Left lobe of liver (tissue), 2 donors: ENCODE results near the gene FLT3LG. TPM values are rescaled to one million over a fixed set of nuclear protein-coding genes. Genes with fewer than 3 reads are reported as not detected.

Source experiments
- ATAC-seq: fragments of 200-7000 bp; cut with Tn5 transposase; one replicate; pipeline ENCODE4 v1.9.1; 2020; ENCODE audit warnings: mild to moderate bottlenecking, moderate library complexity
- DNase-seq: peaks from one replicate; pipeline ENCODE4 v3.0.0-alpha.2; 2020; ENCODE audit warnings: low spot score
- total RNA-seq: library from RNA; stranded (reverse); gene quantifications from one replicate; pipeline ENCODE4 v1.2.1, GENCODE V29; 2021
- donor health status: DM: no; HTN: no; CAD: no; lungs with moderate emphysema.
- donor health status: DM: no; HTN: yes; CAD: no.

Gene FLT3LG
- total RNA-seq = 2.1 TPM

GRCh38 chr19:49473868-49474541, at the start of gene FLT3LG:
Gene FLT3LG, plus strand, starts transcription at chr19:49474215. Its CDS starts 425 bp downstream, at chr19:49474640.
- ATAC-seq (peak; percentile 92), DNase-seq (peak; percentile 75)

DNA sequence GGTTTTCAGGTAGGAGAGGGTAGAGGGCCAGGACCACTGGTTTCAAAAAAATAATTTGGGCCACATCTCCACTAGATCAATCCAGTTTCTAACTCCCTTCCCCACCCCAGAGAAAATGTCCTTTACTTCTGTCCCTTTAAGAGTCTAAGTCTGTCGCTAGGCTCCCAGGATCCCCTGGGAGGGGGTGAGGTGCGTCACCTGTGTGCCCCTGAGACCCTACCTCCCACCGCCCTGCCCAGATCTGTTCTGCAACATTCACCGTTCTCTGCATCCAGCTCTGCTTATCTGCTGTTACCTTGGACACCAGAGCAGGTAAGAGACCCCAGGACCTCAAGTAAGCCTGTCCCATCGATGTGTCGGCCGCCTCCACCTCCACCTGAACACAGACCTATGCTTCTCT, 48.8 kb upstream of the FLT3LG start, which contains the start of gene GFY:
GFY (plus strand) TSS at position 211 of the 400 bp plus-strand sequence. CDS start 1,043 bp downstream, outside the sequence.
- DNase-seq = no peak
- no peak for ATAC-seq

DNA sequence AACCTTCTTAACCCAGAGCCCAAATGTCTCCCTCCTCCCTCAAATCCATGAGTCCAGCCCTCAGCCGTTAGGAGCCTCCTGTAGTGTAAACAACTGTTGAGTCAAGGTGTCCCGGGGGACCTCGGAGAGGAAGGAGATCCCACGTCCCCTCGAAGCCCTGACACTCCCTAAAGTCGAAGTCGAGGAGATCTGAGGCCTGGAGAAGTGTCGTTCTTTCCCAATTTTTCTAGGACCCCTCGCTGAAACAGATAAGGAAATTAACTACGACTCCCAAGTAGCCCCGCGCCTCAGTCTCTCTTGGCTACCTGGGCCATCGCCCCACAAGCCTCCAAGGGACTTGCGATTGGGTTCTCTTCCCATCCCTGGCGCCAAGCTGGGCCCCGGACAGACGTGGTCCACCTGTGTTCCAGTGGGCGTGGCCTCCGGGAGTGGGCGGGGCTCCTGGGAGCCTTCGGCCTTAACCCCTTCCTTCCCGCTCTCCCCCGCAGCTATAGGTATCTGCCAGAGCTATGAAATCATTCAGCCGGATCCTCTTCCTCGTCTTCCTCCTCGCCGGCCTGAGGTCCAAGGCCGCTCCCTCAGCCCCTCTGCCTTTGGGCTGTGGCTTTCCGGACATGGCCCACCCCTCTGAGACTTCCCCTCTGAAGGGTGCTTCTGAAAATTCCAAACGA, 48.0 kb upstream of the FLT3LG start:
- DNase-seq (no peak), ATAC-seq (no peak)

DNA sequence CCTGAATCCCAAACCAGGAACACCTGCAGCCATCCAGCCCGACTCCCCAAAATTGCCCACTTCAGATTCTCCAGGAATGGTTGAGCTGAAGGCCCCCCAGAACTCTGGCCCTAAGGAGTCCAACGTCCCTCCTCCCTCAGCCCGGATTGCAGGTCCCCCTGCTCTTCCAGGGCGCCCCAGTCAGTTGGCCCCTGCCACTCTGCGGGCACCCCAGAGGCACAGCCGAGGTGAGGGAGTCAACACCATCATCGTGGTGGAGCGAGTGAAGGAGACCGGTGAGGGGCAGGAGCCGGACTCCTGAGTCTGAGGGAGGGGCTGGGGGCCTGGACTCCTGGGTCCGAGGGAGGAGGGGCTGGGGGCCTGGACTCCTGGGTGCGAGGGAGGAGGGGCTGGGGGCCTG, 46.7 kb upstream of the FLT3LG start:
- DNase-seq (no peak), ATAC-seq (no peak)

- ATAC-seq = peak; percentile 47
Measured at GRCh38 chr19:49427855-49428546, 46.0 kb upstream of the FLT3LG start.

GRCh38 chr19:49428547-49429451, 45.2 kb upstream of the FLT3LG start:
- ATAC-seq = no peak
- no peak for DNase-seq

More at GRCh38 chr19:49427855-49428546, 46.0 kb upstream of the FLT3LG start:
- no peak for DNase-seq

DNA sequence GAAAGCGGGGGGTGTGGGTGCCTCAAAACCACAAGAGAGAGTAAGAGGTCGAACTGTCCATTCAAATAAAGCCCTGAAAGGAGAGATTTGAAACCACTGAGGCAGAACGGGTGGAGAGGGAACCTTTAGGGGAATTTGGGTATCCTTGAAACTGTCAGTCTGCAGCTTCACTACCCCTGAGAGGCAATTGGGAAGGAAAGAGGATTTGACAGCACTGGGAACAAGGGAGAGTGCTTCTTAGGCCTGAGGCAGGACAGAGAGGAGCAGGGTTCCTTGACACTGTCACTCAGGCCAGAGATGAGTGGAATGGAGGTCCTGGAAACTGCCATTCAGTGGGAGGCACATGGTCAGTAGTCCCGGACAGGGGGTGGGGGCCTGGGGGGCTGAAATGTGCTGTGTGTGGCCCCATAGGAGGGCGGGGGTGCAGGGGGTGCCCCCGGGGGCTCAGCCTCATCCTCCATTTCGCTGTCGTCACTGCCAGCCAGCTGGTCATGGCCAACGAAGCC, 43.8 kb upstream of the FLT3LG start:
- no peak for ATAC-seq

DNA sequence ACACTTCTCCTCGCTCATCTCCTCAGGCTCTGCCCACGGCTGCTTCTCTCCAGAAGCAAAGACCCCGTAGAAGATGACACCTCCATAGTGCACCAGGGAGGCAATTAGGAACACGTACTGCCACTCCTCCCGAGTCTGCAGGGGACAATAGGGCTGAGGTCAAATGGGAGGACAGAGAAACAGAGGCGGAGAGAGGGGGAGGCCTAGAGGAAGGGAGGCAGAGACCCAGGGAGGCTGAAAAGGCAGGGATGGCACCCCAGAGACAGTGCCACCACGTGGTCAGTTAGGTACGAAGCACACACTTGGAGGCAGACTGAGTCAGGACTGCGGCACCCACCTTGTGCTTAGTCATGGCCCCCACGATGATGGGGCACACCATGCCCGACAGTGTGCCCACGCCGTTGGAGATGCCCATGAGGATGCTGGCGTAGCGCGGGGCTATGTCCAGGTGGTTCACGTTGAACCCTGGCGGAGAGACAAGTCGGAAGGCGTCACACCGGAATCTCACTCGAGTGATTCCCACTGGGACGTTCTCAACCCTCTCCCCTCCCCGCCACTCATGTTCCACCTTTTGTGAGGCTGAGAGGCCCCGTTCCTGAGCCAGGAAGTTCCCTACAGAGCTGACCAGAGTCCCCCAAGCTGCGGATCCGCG, 43.2 kb upstream of the FLT3LG start:
- ATAC-seq (no peak), DNase-seq (no peak)

More for the DNA sequence above, 43.8 kb upstream of the FLT3LG start:
- no peak for DNase-seq

- no peak for DNase-seq
- ATAC-seq = no peak
Measured at GRCh38 chr19:49431330-49431749, 42.7 kb upstream of the FLT3LG start.

DNA sequence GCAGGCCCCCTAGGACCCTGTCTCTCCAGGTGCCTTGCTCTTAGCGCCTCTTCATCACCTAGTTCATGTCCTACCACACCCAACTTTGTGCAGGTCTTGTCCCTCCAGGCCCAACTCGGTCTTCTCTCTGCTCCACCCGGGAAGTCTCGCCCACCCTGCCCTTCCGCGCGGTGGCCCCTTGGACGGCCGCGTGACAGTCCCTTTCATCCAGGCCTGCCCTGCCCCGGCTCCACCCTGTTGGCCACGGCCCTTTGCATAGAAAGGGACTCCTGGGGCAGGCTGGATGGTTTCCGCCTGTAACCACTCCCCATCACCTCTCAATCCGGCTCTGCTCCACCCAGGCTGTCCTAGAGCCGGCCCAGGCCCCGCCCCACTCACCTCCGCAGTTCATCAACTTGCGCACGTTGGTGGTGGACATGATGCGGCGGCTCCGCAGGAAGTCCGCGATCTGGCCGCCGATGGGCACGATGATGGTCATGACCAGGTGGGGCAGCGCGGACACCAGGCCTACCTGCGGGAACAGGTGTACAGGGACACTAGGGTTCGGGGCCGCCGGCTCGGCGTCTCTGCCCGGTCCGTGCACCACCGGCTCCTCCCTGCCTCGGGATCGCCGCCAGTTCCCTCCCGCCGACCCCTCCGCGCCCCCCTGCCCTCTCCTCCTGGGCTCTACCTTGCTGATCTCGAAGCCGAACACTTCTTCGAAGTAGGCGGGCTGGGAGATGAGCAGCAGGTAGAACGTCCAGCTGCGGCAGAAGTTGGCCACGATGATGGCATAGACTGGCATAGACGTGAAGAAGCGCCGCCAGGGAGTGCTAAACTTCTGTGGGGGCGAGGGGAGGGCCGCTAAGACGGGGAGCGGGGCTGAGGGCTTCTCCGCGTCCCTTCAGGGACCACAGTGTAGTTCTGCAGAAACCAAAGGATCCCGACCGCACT, 41.6 kb upstream of the FLT3LG start:
- no peak for ATAC-seq
- DNase-seq = no peak

GRCh38 chr19:49433240-49433901, 40.6 kb upstream of the FLT3LG start:
- DNase-seq = no peak
- no peak for ATAC-seq

GRCh38 chr19:49434907-49435583, 39.0 kb upstream of the FLT3LG start:
- ATAC-seq (no peak), DNase-seq (no peak)

GRCh38 chr19:49435670-49436069, 38.3 kb upstream of the FLT3LG start:
- DNase-seq = no peak
- ATAC-seq = no peak

DNA sequence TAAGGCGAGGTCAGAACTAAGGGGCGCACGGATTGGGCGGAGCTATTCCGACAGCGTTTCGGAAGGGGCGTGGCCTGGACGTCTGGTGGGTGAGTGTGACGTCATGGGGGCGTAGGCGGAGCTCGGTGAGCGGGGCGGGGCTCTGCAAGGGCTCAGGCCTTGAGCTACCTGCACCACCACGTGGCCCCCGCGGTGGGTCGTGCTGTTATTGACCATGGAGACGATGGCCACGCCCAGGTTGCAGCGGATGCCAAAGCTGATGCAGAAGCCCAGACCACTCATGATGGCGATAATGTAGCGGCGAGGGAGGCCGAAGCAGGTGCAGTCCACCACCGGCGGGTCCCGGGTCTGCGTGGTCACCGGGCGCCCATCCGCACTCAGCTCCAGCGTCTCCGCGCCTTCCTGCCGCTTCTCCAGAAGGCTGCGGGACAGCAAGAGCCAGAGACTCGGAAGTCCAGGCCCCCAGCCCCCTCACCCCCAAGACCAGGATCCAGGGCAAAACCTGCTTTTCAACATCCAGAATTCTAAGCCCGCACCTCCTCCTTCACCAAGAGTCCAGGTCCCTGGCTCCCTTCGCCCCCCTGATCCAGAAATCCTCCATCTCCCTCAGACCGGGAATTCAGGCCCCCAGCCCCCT, 37.5 kb upstream of the FLT3LG start:
- DNase-seq (no peak), ATAC-seq (no peak)

GRCh38 chr19:49437231-49437630, 36.8 kb upstream of the FLT3LG start:
- no peak for DNase-seq
- ATAC-seq = no peak

- no peak for ATAC-seq
- no peak for DNase-seq
Measured at GRCh38 chr19:49438261-49438660, 35.8 kb upstream of the FLT3LG start.

GRCh38 chr19:49439836-49440235, 34.2 kb upstream of the FLT3LG start:
- ATAC-seq (no peak), DNase-seq (no peak)
